Loucy (cell line): ENCODE data around the gene CHEK2.
"Not testable (repeated sequence)": the region's sequence is repeated elsewhere in the genome, so short reads cannot be mapped to it uniquely, and the experiment has no call there.

Experiments
- H2AFZ ChIP-seq: fragments of 200-600 bp; sonication (generic); 2 replicates; pipeline ENCODE4 v1.6.0; 2016; ENCODE audit warnings: antibody characterized with exemption, mild to moderate bottlenecking, low read length, moderate library complexity
- H3F3A ChIP-seq: fragments of 200-600 bp; 2 replicates; pipeline ENCODE4 v1.6.0; 2016; ENCODE audit warnings: antibody characterized with exemption, low read depth, mild to moderate bottlenecking
- H3K27me3 ChIP-seq: fragments of 200-600 bp; sonication (generic); 2 replicates; pipeline ENCODE4 v1.6.1; 2014; ENCODE audit warnings: low read length, mild to moderate bottlenecking; ENCODE audit not compliant: insufficient read depth, poor library complexity, severe bottlenecking
- H3K36me3 ChIP-seq: fragments of 200-600 bp; sonication (generic); 2 replicates; pipeline ENCODE4 v1.6.1; 2016; ENCODE audit warnings: low read length; ENCODE audit not compliant: insufficient read depth
- H3K4me1 ChIP-seq: fragments of 200-600 bp; sonication (generic); 2 replicates; pipeline ENCODE4 v1.5.1; 2014; ENCODE audit warnings: low read length, mild to moderate bottlenecking; ENCODE audit not compliant: insufficient read depth, poor library complexity, severe bottlenecking
- H3K4me2 ChIP-seq: fragments of 200-600 bp; sonication (generic); 2 replicates; pipeline ENCODE4 v1.6.0; 2014; ENCODE audit warnings: antibody characterized with exemption, low read length, low read depth, mild to moderate bottlenecking; ENCODE audit not compliant: poor library complexity, severe bottlenecking
- H3K4me3 ChIP-seq: fragments of 200-600 bp; sonication (generic); 2 replicates; pipeline ENCODE4 v1.5.1; 2014; ENCODE audit warnings: low read length, mild to moderate bottlenecking, mixed read lengths; ENCODE audit not compliant: poor library complexity, severe bottlenecking
- H3K79me2 ChIP-seq: fragments of 200-600 bp; sonication (generic); 2 replicates; pipeline ENCODE4 v1.6.1; 2014; ENCODE audit warnings: low read length; ENCODE audit not compliant: insufficient read depth
- H3K9ac ChIP-seq: fragments of 200-600 bp; sonication (generic); 2 replicates; pipeline ENCODE4 v1.6.0; 2014; ENCODE audit warnings: mild to moderate bottlenecking, low read depth, low read length, moderate library complexity; ENCODE audit not compliant: poor library complexity, severe bottlenecking
- H3K9me2 ChIP-seq: fragments of 200-600 bp; sonication (generic); replicated peaks from 2 replicates; pipeline ENCODE4 v1.6.1; 2016; ENCODE audit warnings: low read depth, low read length, mixed read lengths
- H3K9me3 ChIP-seq: fragments of 200-600 bp; sonication (generic); 2 replicates; pipeline ENCODE4 v1.6.1; 2014; ENCODE audit warnings: mild to moderate bottlenecking, antibody characterized with exemption, low read length, low read depth; ENCODE audit not compliant: insufficient read depth
- H4K20me1 ChIP-seq: fragments of 200-600 bp; sonication (generic); 2 replicates; pipeline ENCODE4 v1.6.0; 2014; ENCODE audit warnings: antibody characterized with exemption, low read length, mild to moderate bottlenecking; ENCODE audit not compliant: insufficient read depth, poor library complexity, severe bottlenecking
- EZH2phosphoT487 ChIP-seq: fragments of 200-600 bp; IDR thresholded peaks from 2 replicates; pipeline ENCODE4 v1.6.1; 2018; ENCODE audit warnings: antibody characterized with exemption, mild to moderate bottlenecking, moderate library complexity, borderline replicate concordance
- TF ChIP-seq, protein P1 (sequence below): fragments of 200-600 bp; sonication (generic); conservative IDR thresholded peaks from 2 replicates; pipeline ENCODE4 v1.5.1; 2014; ENCODE audit warnings: mild to moderate bottlenecking, antibody characterized with exemption, low read length

CHEK2 gene

DNA sequence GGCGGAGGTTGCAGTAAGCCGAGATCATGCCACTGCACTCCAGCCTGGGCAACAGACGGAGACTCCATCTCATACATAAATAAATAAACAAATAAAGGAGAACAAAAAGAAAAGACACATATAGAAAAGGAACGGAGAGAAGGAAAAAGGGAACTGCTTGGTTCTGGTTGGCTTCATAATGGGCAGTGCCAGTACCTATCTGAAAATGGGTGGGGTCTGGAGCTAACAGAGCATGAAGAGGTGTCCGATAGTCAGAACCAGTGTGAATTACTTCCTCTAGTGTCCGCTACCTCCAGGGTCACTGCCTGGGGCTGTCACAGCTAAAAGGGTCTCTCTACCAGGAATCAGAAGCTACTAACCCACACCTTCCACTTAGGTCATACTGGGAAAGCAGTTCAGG lies 34.8 kb downstream of the CHEK2 start:
- no peaks in the 10 kb centered on the region for H3K79me2 ChIP-seq
- H3K27me3 ChIP-seq: no peaks in the 10 kb centered on the region
- no peaks in the 10 kb centered on the region for H4K20me1 ChIP-seq
- no peaks in the 10 kb centered on the region for H3F3A ChIP-seq
- TF ChIP-seq, protein P1, sequence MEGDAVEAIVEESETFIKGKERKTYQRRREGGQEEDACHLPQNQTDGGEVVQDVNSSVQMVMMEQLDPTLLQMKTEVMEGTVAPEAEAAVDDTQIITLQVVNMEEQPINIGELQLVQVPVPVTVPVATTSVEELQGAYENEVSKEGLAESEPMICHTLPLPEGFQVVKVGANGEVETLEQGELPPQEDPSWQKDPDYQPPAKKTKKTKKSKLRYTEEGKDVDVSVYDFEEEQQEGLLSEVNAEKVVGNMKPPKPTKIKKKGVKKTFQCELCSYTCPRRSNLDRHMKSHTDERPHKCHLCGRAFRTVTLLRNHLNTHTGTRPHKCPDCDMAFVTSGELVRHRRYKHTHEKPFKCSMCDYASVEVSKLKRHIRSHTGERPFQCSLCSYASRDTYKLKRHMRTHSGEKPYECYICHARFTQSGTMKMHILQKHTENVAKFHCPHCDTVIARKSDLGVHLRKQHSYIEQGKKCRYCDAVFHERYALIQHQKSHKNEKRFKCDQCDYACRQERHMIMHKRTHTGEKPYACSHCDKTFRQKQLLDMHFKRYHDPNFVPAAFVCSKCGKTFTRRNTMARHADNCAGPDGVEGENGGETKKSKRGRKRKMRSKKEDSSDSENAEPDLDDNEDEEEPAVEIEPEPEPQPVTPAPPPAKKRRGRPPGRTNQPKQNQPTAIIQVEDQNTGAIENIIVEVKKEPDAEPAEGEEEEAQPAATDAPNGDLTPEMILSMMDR: no peak
- TF ChIP-seq EZH2phosphoT487: no peak
- H3K4me3 ChIP-seq: no peak overlapping the region
- H3K9me3 ChIP-seq: no peaks in the 10 kb centered on the region
- no peak overlapping the region for H3K4me2 ChIP-seq
- peaks cover 41% of the 10 kb centered on the region for H3K36me3 ChIP-seq
- H3K4me1 ChIP-seq: peaks cover 18% of the 10 kb centered on the region
- H3K9ac ChIP-seq: no peak overlapping the region
- no peak overlapping the region for H2AFZ ChIP-seq
- H3K9me2 ChIP-seq: no peaks in the 10 kb centered on the region

DNA sequence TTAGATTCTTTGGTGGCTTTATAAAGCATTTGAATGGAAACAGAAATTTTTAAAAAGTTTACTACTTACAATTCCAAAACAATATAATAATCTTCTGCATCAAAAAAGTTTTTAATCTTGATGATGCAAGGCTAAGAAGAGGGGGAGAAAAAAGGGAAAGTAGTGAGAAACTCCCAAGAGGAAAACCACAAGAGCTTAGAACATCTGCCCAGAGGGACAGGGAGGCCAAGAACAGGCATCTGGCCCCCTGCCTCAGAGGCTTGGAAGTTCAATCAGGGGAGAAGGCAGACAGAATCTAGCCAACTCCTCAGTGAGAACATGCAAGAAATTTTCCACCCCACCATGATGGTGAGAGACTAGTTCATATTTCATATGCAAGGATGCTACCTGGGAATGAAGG lies 38.2 kb downstream of the CHEK2 start:
- no peaks in the 10 kb centered on the region for H3K9me3 ChIP-seq
- H3K9ac ChIP-seq: no peak overlapping the region
- no peaks in the 10 kb centered on the region for H3F3A ChIP-seq
- H2AFZ ChIP-seq: no peak overlapping the region
- H3K4me3 ChIP-seq: no peak overlapping the region
- H3K27me3 ChIP-seq: no peaks in the 10 kb centered on the region
- H3K4me2 ChIP-seq: no peak overlapping the region
- H3K9me2 ChIP-seq: no peaks in the 10 kb centered on the region
- no peak for TF ChIP-seq EZH2phosphoT487
- TF ChIP-seq, protein P1: no peak
- H4K20me1 ChIP-seq: no peaks in the 10 kb centered on the region
- H3K79me2 ChIP-seq: no peaks in the 10 kb centered on the region
- no peaks in the 10 kb centered on the region for H3K4me1 ChIP-seq
- peaks cover 25% of the 10 kb centered on the region; the same call in 1 of the 2 replicates for H3K36me3 ChIP-seq

DNA sequence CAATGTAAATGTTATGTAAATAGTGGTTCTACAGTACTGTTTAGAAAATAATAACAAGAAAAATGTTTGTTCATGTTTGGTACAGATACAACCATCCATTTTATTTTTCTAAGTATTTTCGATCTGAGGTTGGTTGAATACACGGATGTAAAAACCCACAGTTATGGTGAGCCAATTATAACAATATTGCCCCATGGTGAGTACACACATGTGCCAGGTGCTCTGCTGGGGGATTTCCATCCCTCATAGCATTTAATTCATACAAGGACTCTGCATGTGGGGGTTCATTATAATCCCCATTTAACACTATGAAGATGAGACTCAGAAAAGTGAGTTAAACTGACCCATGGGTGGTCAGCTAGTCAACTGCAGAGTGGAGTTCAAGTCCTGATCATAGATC lies 38.7 kb downstream of the CHEK2 start:
- no peaks in the 10 kb centered on the region for H4K20me1 ChIP-seq
- H3K27me3 ChIP-seq: no peaks in the 10 kb centered on the region
- no peak overlapping the region for H3K4me3 ChIP-seq
- TF ChIP-seq, protein P1: no peak
- no peak for TF ChIP-seq EZH2phosphoT487
- H2AFZ ChIP-seq: no peak overlapping the region
- no peaks in the 10 kb centered on the region for H3K79me2 ChIP-seq
- no peaks in the 10 kb centered on the region for H3K9me3 ChIP-seq
- H3K4me2 ChIP-seq: no peak overlapping the region
- H3K9ac ChIP-seq: no peak overlapping the region
- no peaks in the 10 kb centered on the region for H3K9me2 ChIP-seq
- no peaks in the 10 kb centered on the region for H3F3A ChIP-seq
- H3K4me1 ChIP-seq: no peaks in the 10 kb centered on the region
- peaks cover 20% of the 10 kb centered on the region; the same call in 1 of the 2 replicates for H3K36me3 ChIP-seq

DNA sequence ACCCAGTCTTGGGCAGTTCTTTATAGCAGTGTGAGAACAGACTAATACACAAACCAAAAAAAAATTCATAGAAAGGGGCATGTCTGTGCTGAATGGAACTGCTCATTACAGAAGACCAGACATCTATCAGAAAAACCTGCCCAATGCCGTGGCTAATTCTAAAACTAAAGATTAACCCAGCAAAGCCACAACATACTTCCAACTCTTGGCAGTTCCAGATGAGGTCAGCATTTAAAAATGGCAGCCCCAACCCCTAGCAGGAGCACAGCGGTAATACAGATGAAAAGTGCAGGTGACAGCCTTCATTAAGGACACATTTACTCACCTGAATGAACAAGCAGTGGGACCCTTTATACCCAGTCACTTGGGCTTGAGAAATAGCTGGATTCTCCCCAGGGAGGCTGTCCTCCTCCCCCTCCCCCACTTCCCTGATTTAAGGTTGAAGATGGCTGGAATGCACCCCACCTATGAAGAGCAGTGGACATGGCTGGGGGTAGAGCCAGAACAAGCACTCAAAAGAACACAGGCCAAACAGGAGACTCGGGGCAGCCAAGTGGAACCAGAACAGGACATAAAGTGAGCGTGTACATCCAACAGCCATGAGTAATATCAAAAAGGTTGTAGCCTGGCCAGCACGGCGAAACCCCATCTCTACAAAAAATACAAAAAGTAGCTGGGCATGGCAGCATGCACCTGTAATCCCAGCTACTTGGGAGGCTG lies 48.4 kb downstream of the CHEK2 start:
- H3K36me3 ChIP-seq: peaks cover 22% of the 10 kb centered on the region; the same call in 1 of the 2 replicates
- H3K4me3 ChIP-seq, H2AFZ ChIP-seq, H3K4me2 ChIP-seq, H3K4me1 ChIP-seq, H3K9ac ChIP-seq, H4K20me1 ChIP-seq, H3K79me2 ChIP-seq, H3K27me3 ChIP-seq, H3K9me3 ChIP-seq, H3F3A ChIP-seq, H3K9me2 ChIP-seq: not testable (repeated sequence)

DNA sequence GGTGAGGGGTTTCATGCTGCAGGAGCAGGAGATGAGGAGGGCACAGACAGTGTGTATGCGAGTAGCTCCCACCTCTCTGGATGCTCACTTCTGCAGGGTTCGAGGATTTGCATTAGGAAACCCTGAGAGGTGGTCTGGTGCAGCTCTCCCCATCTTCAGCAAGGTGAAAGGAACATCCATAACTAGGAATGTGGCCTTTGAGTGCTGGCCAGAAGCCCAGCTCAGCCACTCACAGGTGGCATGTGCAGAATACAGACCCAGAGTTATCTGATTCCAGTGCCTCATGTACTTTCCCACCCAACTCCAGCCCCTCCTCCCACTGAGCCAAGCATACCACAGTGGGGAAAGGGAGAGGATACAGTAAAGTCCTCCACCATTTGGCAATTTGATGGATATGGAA lies 51.8 kb downstream of the CHEK2 start:
- H3F3A ChIP-seq, H3K79me2 ChIP-seq, H4K20me1 ChIP-seq, H3K4me2 ChIP-seq, H3K9me3 ChIP-seq, H3K9ac ChIP-seq, H3K27me3 ChIP-seq, H3K9me2 ChIP-seq, H3K4me3 ChIP-seq, H3K4me1 ChIP-seq, H2AFZ ChIP-seq: not testable (repeated sequence)
- H3K36me3 ChIP-seq: peaks cover 17% of the 10 kb centered on the region; the same call in 1 of the 2 replicates
